ENCODE data around the gene PAPOLB. TPM values are rescaled to one million over a fixed set of nuclear protein-coding genes. Genes with fewer than 3 reads are reported as not detected.

The PAPOLB gene
- total RNA-seq, 1 donor from 2014 or later, result not detected

- no peak for TF ChIP-seq CTCF (IDR thresholded peaks at IDR 0.05; ENCODE audit: insufficient read depth, low read length, severe bottlenecking)
- H3K27me3 ChIP-seq (ENCODE audit: control insufficient read depth, insufficient read depth, low read length), result no peaks in the 10 kb centered on the region
- DNase-seq (ENCODE audit: low read depth) (no peak), FAIRE-seq (no peak)
- no peaks in the 10 kb centered on the region for H3K36me3 ChIP-seq (ENCODE audit: control insufficient read depth, insufficient read depth, low read length)
- H3K4me3 ChIP-seq (ENCODE audit: low read depth, low read length), result no peak overlapping the region
Observed at GRCh38 chr7:4815609-4816418, 46.0 kb downstream of the PAPOLB start.

- FAIRE-seq (no peak), DNase-seq (ENCODE audit: low read depth) (no peak)
- no peak for TF ChIP-seq CTCF (IDR thresholded peaks at IDR 0.05; ENCODE audit: insufficient read depth, low read length, severe bottlenecking)
- Histone ChIP-seq H3K36me3 (ENCODE audit: control insufficient read depth, insufficient read depth, low read length) (no peaks in the 10 kb centered on the region), H3K4me3 (ENCODE audit: low read depth, low read length) (no peak overlapping the region), H3K27me3 (ENCODE audit: control insufficient read depth, insufficient read depth, low read length) (no peaks in the 10 kb centered on the region)
Observed at GRCh38 chr7:4815121-4815520, 46.7 kb downstream of the PAPOLB start.

- H3K4me3 ChIP-seq (ENCODE audit: low read depth, low read length), result no peak overlapping the region
- no peak for TF ChIP-seq CTCF (IDR thresholded peaks at IDR 0.05; ENCODE audit: insufficient read depth, low read length, severe bottlenecking)
- H3K36me3 ChIP-seq (ENCODE audit: control insufficient read depth, insufficient read depth, low read length), result no peaks in the 10 kb centered on the region
- H3K27me3 ChIP-seq (ENCODE audit: control insufficient read depth, insufficient read depth, low read length), result no peaks in the 10 kb centered on the region
- FAIRE-seq, result no peak
- DNase-seq (ENCODE audit: low read depth), result no peak
Observed at GRCh38 chr7:4814433-4814832, 47.4 kb downstream of the PAPOLB start.

GRCh38 chr7:4809666-4810065, 52.2 kb downstream of the PAPOLB start:
- no peak for TF ChIP-seq CTCF (IDR thresholded peaks at IDR 0.05; ENCODE audit: insufficient read depth, low read length, severe bottlenecking)
- no peak overlapping the region for H3K4me3 ChIP-seq (ENCODE audit: low read depth, low read length)
- no peaks in the 10 kb centered on the region for H3K27me3 ChIP-seq (ENCODE audit: control insufficient read depth, insufficient read depth, low read length)
- DNase-seq (ENCODE audit: low read depth), result no peak
- FAIRE-seq, result no peak
- H3K36me3 ChIP-seq (ENCODE audit: control insufficient read depth, insufficient read depth, low read length), result no peaks in the 10 kb centered on the region

- no peak overlapping the region for H3K4me3 ChIP-seq (ENCODE audit: low read depth, low read length)
- FAIRE-seq, result no peak
- H3K27me3 ChIP-seq (ENCODE audit: control insufficient read depth, insufficient read depth, low read length), result no peaks in the 10 kb centered on the region
- TF ChIP-seq CTCF (IDR thresholded peaks at IDR 0.05; ENCODE audit: insufficient read depth, low read length, severe bottlenecking), result no peak
- H3K36me3 ChIP-seq (ENCODE audit: control insufficient read depth, insufficient read depth, low read length), result no peaks in the 10 kb centered on the region
- no peak for DNase-seq (ENCODE audit: low read depth)
Observed at GRCh38 chr7:4809091-4809591, 52.7 kb downstream of the PAPOLB start.

Measured in bronchial epithelial cell (primary cell).